Caki2 (cell line): ENCODE measurements around the gene ATXN1. TPM values are rescaled to one million over a fixed set of nuclear protein-coding genes. Genes with fewer than 3 reads are reported as not detected.
A peak's percentile ranks its signal among the peaks of the same experiment; 100 is the strongest.

ENCODE experiments used
- DNase-seq: peaks from one replicate; pipeline ENCODE4 v3.0.0-alpha.2; 2015; ENCODE audit warnings: low read depth
- in situ Hi-C: cut with HindIII; loops from 2 replicates; pipeline ENCODE4 v1.10.0; 2016; ENCODE audit warnings: low sequenced_read_pairs, low pct_unique_long_range_greater_than_20kb, mixed read lengths
- total RNA-seq: library from RNA; depleted of rRNA; stranded (reverse); fragments of >200 nt; shearing (Covaris generic); gene quantifications from 2 replicates; pipeline ENCODE4 v1.2.3, GENCODE V29; 2014; ENCODE audit warnings: low replicate concordance

ATXN1 gene
- total RNA-seq, 1 experiment from 2014 or later: 23.8 TPM

DNA sequence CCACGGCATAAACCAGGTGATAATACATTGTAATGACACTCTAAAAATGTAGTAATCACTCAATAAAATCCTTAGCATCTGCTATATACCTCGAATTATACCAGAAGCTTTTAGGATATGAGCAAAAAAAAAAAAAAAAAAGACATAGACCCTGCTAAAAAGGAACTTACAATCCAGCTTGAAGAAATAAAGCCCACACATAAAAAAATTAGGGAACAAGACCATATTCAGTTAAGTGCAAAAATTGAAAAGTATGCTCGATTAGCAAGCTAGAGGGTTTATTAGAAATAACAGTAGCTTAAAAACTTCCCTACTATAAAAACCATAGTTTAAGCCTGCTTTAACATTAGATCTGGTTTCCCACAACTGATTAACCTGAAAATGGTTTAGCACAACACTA, 387.2 kb downstream of the ATXN1 start:
- no peak for DNase-seq
- in situ Hi-C loops: no loop called here

DNA sequence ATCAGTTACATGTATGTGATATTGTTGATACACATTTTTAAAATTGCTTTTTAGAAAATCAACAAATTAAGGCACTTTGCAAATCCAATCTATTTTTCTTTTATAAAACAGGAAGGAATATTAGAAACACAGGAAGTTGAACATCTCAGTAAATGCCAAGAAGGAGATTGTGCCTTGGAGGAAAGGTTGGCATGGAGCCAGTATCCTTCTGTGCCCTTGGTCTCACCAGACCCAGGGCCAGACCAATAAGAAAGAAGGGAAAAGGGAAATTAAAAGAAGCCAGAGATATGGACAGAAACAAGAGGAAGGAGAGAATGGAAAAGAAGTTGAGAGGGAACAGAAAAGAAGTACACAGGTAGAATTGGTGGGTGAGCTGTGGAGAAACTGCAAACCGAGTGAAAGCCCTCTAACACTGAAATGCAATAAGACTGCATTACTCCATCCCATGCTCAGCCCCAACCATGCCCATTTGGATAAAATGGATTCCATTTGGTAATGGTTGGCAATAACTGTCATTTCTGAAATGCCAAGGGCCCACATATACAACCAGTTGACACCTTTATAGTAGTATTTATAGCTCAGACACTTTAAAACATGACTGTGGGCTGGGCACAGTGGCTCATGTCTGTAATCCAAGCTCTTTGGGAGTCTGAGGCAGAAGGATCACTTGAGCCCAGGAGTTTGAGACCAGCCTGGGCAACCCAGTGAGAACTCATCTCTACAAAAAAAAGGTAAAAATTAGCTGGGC, 389.1 kb downstream of the ATXN1 start:
- DNase-seq: no peak
- in situ Hi-C loops: no loop called here

DNA sequence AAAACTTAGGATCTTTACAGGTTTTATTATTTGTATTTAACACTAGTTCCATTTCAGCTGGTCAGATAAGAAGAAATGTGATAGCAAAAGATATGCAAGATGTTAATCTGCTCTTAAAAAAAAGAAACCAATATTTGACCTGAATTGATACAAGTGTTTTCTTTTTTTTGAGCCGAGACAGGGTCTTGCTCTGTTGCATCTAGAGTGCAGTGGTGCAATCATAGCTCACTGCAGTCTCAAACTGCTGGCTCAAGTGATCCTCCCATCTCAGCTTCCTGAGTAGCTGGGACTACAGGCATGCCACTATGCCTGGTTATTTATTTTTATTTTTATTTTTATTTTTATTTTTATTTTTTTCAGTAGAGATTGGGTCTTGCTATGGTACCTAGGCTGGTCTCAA, 389.9 kb downstream of the ATXN1 start:
- in situ Hi-C loops: no loop called here

DNA sequence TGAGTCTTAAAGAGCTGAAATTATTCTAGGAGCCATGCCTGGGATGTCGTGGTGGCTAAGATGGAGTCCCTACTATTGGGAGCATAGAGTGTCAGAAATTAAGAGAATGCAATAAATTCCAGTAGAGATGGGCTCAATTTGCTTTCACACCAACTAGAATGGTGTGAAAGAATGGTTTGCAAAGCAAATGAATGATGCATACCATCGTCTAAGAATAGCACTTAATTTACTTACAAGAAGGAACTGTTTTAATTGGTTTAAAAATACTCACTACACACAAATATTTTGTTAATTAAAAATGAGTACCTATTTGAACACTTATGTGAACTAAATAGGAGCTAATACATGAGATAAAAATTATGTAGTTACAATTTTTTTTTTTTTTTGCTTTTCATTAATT, 390.3 kb downstream of the ATXN1 start:
- no peak for DNase-seq
- in situ Hi-C loops: no loop called here

More for the DNA sequence above, 389.9 kb downstream of the ATXN1 start:
- DNase-seq: no peak

DNA sequence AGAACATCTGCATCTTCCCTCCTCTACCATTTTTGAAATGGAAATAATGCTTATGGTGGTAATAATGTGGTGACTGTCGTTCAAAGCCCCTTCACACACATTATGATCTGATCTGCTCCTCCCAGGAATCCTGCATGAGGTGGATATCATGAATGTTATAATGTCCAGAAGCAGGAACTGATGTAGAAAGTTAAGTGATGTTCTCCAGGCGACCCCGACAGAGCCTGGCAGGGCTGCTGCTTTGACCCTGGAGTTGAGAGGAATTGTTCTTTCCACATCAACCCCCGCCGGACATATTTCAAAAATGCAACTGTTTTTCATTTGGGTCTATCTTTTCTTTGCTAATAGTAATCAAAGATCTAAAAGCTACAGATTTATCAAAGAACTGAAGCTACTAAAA, 391.3 kb downstream of the ATXN1 start:
- in situ Hi-C loops: no loop called here
- DNase-seq: no peak

DNA sequence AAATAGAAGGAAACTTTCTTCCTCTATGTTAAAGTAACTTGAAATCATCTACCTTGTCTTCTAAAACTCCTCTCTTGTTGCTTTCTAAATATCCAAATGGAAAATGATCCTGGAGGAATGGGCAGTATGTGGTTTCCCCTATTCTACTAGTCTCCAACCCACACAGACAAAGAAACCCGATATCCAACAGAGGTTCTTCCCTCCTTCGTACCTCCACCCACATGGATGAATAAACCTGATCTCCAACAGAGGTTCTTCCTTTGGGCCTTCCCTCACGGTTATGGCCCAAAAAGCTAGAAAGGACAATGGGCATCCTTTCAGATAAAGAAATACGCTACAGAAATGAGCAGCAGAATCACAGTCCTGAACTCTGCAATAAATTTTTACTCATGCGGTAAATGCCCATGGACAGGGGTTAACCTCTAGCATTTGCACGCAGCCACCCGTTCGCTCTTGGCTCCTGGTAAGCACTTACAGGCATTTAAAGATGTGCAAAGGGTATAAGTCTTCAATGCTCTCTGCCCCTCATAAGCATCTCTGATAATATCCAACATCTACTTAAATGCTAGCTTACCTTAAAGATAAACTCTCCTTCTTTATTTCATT, 392.0 kb downstream of the ATXN1 start:
- DNase-seq: no peak
- in situ Hi-C loops: no loop called here

DNA sequence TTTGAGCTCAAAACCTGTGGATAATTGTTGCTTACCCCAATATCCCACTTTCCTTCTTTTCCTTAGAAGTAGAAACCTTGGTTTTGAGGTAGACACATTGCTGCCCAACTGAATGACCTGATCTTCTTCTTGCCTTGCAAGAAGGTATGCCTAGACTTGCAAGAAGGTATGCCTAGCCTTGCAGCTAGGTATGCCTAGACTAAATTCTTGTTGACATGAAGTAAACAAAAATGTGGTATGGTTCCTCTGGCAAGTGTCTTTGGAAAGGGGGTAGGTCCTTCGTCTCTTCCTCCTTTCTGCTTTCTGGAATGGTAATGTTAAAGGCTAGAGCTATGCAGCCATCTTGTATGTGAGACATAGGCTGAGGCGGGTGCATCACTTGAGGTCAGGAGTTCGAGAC, 393.7 kb downstream of the ATXN1 start:
- no peak for DNase-seq
- in situ Hi-C loops: no loop called here

DNA sequence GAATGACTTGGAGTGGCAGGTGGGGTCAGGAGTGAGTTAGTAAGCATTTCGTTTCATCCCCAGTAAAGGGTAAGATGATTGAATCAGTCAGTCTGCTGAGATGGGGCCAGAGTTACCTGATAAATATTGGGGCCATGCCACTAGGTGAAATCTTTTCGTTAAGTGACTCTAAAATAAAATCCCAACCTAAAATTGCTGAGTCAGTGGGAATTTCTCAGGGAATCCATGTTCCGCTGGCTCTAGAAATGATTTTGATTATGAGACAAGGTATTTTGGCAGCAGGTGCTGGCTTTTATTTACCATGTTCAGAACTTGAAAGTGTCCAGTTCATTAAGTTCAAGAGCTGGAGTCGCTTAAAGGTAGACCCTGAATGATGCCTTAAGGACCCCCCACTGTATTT, 397.5 kb downstream of the ATXN1 start:
- DNase-seq: no peak

DNA sequence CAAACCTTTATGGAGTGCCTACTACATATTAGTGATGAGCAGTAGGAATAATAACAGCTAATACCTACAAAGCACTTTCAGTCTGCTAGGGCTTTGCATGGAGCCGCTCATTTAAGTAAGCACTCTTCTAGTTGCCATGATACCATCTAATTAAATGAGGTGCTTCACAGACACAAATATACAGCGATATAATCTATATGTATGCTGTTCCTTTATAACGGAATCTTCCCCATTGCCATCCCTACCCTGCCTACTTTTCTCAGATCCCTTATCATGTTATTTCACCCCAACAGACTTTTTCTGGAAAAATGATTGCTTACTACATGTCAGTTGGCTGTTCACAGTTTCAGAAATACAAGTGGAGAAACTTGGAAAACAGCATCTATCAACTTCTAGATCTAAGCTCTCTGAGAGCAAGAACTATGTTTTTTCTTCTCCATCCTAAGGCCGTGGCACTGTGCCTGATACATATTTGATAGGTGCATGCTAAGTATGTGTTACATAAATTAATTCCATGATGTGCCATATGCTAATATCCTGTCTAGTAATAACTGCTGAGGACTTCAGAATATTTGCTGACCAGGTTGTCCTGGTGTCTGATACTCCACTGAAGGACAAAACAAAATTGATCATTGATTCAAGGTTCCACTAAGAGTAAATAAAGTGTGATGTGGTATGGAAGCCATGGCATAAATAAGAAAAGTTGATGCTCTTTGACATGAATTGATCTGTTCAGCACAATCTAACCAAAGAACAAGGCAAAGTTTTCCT, 398.3 kb downstream of the ATXN1 start:
- in situ Hi-C loops: no loop called here
- no peak for DNase-seq

More for the DNA sequence above, 397.5 kb downstream of the ATXN1 start:
- in situ Hi-C loops: no loop called here

DNA sequence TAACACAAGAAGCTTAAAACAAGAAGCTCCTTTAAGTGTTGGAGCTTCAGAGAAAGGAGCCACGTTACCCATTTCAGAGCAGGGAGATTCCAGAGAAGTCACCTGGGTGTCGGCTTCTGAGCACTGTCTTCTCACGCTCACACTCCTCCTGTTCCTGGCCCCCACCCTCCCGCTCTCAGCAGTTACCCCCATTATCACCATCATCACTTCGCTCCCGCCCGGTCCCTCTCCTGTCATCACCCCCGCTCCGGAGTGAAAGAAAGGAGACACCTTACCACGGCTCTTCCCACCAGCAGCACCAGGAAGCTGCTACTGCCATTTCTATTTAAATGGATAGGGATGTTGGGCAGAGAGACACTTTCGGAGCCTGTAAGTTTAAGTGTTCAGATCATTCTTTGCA, 399.0 kb downstream of the ATXN1 start:
- in situ Hi-C loops: no loop called here

DNA sequence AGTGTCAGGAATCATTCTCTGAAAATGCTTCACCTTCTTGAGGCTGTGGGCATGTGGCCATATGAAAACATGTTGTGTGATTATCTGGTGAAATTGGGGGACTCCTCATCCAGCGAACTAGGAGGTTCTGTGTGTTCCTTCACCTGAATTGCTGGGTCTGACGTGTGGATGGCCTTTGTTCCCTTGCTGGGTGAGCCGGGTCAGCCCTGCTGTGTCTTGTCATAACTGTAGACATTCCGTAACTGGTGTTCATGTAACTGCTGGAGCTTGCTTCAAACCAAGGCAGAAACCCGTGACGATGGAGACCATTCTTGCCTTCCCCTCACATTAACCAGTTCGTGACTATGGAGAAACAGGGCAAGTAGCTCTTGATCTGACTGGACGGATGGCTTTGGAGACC, 399.4 kb downstream of the ATXN1 start:
- DNase-seq: no peak
- in situ Hi-C loops: no loop called here

More for the DNA sequence above, 399.0 kb downstream of the ATXN1 start:
- DNase-seq: no peak

DNA sequence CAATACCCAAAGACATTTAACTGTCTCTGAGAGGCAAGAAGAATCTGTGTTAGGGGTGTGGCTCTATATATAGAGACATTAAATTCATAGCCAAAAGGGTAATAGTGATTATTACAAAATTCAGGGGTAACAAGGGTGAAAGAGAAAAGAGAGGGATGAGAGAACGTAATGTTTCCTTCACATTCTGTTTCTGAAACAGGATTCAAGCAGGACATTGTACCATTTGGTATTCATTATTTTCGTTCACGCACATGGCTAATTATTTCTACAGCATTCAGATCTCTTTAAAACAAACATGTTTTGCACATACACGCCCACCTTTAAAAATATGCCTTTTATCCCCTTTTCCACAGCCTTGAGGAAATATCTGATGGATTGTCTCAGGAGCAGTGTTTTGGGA, 400.1 kb downstream of the ATXN1 start:
- in situ Hi-C loops: no loop called here
- no peak for DNase-seq

DNA sequence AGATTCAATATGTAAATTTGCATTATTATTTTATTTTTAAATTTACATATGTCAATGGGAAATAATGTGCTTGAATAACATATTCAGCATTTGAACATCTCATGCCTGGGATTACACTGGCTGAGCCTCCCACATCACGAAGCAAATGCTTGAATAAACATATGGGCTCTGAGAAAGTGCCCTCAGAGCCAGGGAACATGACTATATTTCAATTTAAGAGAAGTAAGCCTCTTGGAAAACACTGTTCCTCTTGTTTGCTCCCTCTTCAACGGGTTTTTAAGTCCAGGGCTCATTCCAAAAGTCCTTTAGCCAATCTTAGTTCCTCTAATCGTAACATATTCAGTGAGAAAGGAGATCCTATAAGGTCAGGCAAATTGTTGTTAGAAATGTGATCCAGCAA, 400.9 kb downstream of the ATXN1 start:
- DNase-seq: no peak
- in situ Hi-C loops: no loop called here

DNA sequence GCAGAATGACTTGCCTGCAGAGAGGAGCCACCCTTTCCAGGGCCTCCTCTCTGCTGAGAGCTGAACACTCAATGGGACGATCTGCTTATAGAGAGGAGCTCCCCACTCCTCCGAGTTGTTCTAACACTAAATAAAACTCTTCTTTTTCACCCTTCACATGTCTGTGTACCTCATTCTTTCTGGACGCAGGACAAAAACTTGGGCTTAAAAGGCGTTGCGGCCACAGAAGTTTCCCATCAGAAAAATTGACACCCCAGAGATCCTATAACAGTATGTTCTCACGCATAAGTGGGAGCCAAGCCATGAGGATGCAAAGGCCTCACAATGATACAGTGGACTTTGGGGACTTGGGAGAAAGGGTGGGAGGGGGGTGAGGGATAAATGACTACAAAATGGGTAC, 401.7 kb downstream of the ATXN1 start:
- in situ Hi-C loops: no loop called here
- no peak for DNase-seq

DNA sequence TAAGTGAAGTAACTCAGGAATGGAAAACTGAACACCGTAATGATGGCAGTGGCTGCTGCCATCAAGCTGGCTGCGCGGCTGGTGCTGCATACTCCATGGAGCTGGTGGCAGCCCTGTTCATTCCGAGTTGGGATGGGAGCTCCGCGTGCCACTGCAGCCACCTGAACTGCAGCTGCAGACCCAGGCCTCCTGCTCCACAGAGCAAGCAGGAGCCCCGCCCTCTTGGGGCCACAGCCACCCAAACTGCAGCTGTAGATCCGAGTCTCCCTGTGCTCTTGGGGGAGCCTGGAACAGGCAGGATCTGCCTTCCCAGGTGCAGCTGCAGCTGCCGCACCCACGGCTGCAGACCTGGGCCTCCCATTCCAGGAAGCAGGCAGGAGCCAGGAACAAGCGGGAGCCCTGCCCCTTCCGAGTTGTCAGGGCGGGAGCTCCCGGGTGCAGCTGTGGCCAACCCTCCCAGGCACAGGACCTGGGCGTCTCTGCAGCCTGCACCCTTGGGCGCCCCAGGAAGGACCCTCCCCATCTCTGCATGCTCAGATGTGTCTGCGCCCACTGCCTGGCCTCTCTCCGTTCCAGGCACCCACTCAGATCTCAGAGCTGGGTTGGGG, 402.6 kb downstream of the ATXN1 start:
- in situ Hi-C loops: no loop called here

DNA sequence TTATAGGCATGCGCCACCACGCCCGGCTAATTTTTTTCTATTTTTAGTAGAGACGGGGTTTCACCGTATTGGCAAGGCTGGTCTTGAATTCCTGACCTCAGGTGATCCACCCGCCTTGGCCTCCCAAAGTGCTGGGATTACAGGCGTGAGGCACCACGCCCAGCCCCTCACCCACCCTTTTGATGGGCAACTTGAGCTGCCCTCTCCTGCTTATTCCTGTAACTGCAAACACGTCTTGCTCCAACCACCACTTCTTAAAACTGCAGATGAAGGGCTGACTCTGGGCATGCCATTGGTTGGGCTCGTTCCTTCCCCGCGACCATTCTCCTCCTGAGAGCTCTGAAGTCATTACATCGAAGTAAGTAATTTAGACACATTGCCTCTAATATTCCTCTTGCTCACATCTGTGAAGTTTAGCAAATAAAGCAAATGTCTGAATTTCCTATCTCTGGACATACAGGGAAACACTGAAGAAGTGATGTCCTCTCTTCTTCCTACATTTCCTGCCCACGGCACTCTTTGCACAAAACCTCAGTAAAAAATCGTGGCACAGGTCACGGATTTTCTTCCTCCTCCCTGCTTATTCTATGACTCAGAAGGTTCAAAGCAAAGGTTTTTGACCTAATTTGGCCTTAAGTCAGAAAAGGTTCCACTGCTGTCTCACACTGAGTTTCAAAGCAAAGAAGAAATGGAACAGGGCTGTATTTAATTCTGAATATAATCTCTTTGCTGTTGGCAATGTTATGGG, 405.4 kb downstream of the ATXN1 start:
- DNase-seq: peak; percentile 69
- in situ Hi-C loops: no loop called here

More for the DNA sequence above, 402.6 kb downstream of the ATXN1 start:
- no peak for DNase-seq

DNA sequence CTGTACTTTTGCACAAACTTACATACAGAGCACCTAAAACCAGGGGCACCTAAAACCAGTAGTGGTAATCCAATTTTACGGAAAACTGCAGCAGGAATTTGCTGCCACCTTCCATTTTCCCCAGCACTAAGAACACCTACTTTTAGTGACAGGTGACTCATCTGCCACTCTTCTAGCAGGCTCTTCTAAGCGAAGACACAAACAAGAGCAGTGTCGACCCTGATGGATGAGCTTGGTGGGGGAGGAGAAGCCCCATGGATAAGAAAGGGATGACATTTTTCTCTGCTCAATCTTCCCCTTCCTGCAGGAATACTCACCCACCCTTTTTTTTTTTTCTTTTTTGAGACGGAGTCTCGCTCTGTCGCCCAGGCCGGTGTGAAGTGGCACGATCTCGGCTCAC, 406.0 kb downstream of the ATXN1 start:
- in situ Hi-C loops: no loop called here
- DNase-seq: peak; percentile 46

DNA sequence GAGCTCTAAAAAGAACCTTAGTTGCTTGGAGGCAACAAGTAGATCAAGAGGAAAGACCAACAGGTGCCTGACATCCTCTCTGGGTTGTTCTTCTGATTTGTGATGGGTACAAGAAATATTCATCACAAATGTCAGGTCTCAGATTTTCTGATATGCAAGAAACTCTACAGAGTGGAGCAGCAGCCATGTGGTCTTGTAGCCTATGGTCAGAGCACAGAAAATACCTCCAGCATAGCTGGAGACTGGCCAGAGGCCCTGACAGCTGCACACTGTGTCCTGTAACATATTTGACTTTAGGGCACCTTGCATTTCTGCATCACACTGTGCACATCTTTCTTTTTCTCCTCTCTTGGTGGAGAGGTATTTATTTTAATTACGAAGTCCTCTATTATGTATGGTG, 406.6 kb downstream of the ATXN1 start:
- in situ Hi-C loops: no loop called here
- DNase-seq: no peak
